Measurements from ENCODE around the gene AMMECR1L.
"Not testable (repeated sequence)": the region's sequence is repeated elsewhere in the genome, so short reads cannot be mapped to it uniquely, and the experiment has no call there.

Gene AMMECR1L

DNA sequence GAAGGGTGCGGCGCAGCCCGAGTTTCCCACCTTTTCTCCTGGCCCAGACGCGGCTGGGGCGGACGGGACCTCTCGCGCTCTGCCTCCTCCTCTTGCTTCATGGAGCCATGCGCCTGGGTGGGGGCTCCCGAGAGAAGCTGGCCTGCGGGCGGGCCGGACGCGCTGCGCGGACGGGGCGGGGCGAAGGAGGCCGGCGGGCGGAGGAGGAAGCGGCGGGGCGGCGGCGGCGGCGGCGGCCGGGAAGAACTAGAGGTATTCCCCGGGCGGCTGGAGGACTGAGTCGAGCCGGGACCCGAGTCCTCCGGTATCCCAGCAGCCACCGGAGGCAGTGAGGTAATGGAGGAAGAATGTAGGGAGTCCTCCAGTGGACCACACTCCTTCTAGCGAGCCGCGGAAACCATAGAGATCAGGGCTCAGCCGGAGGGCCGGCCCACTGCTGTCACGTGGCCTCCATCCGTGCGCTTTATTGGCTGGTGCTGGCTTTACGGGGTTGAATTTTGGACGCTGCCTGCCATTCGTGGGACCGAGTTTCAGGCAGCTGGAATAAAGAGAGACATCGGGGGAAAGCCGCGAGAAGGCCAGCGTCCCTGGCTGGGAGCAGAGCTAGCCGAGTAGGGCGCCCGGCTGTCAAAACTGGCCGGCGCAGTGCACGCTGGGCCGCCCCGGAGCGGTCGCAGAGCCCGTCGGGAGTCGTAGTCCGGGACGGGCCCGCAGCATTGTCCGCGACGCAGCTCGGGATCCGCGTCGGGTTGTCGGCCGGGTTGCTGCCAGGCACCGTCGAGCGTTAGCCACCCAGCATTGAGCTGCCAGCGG, at the start of gene AMMECR1L:
AMMECR1L (minus strand) TSS at position 177 of the 813 bp plus-strand sequence. CDS start 11,722 bp downstream, outside the sequence.
- TF ChIP-seq, protein P1, sequence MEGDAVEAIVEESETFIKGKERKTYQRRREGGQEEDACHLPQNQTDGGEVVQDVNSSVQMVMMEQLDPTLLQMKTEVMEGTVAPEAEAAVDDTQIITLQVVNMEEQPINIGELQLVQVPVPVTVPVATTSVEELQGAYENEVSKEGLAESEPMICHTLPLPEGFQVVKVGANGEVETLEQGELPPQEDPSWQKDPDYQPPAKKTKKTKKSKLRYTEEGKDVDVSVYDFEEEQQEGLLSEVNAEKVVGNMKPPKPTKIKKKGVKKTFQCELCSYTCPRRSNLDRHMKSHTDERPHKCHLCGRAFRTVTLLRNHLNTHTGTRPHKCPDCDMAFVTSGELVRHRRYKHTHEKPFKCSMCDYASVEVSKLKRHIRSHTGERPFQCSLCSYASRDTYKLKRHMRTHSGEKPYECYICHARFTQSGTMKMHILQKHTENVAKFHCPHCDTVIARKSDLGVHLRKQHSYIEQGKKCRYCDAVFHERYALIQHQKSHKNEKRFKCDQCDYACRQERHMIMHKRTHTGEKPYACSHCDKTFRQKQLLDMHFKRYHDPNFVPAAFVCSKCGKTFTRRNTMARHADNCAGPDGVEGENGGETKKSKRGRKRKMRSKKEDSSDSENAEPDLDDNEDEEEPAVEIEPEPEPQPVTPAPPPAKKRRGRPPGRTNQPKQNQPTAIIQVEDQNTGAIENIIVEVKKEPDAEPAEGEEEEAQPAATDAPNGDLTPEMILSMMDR (IDR thresholded peaks at IDR 0.05): not testable (repeated sequence)

- TF ChIP-seq, protein P1 (IDR thresholded peaks at IDR 0.05): no peak
Observed at GRCh38 chr2:127935337-127935736, 49.6 kb upstream of the AMMECR1L start.

GRCh38 chr2:127932199-127932876, 46.6 kb upstream of the AMMECR1L start:
- TF ChIP-seq, protein P1 (IDR thresholded peaks at IDR 0.05): no peak

DNA sequence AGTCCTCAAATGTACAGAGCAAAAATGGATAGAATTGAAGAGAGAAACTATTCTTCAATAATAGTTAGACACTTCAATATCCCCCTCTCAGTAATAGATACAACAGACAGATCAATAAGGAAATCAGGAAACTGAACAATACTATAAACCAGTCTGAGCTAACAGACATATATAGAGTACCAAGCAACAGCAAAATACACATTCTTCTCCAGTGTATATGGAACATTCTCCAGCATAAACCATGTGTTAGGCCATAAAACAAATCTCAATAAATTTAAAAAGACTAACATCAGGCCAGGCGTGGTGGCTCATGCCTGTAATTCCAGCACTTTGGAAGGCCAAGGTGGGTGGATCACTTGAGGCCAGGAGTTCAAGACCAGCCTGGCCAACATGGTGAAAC, 43.7 kb upstream of the AMMECR1L start:
- TF ChIP-seq, protein P1 (IDR thresholded peaks at IDR 0.05): no peak

- TF ChIP-seq, protein P1 (IDR thresholded peaks at IDR 0.05): no peak
Observed at GRCh38 chr2:127927384-127927783, 41.6 kb upstream of the AMMECR1L start.

DNA sequence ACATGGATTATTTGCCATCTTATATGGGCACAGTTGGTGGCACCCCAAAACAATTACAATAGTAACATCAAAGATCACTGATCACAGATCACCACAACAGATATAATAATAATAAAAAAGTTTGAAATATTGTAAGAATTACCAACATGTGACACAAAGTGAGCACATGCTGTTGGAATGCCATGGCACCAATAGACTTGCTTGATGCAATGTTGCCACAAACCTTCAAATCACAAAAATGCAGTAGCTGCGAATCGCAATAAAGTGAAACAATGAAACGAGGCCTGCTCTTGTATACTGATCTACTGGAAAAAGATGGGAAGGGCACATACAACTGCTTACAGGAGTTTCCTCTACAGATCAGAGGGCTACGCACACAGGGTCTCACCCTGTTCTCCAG, 32.2 kb upstream of the AMMECR1L start:
- TF ChIP-seq, protein P1 (IDR thresholded peaks at IDR 0.05): no peak

GRCh38 chr2:127913808-127914457, 28.2 kb upstream of the AMMECR1L start:
- TF ChIP-seq, protein P1 (IDR thresholded peaks at IDR 0.05): no peak
